Putamen (tissue), 1 donor: ENCODE results near the gene BRI3BP.
"Not testable (repeated sequence)": the region's sequence is repeated elsewhere in the genome, so short reads cannot be mapped to it uniquely, and the experiment has no call there.

Experiments used
- DNase-seq: peaks from one replicate; pipeline ENCODE4 v3.0.0-alpha.2; 2016; ENCODE audit warnings: low spot score

The BRI3BP gene

GRCh38 chr12:125024949-125025563 is 31.6 kb downstream of the BRI3BP start:
- no peak for DNase-seq

DNA sequence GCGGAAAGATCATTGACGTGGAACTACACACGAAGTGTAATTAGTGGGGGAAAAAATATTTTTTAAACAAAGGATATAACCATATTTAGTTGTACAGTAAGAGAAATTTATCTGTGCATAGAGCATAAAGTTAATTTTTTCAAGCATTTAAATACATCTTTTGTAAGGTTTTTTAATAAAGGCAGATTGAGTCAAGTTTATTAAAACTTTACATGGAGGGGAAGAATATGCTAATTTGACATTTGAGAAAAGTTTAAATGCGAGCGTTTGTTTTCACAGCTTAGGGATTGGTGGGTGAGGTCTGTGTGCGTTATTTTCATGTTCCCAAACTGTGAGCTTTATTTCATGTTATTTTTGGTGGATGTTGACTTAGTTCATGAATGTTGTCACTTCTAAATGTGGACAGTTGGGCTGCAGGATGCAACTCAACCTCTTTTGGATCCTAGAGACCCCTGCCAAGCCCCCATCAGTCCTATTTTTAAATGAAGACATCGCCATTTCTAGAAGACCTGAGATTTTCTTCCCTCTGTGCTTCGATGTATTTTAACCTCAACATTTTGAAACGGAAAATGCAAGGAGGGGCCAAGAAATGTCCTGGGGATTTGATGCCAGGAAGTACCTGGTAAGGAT is 32.3 kb downstream of the BRI3BP start:
- DNase-seq: no peak

GRCh38 chr12:125028106-125028505 is 34.7 kb downstream of the BRI3BP start:
- no peak for DNase-seq

- no peak for DNase-seq
Measured at GRCh38 chr12:125029761-125030358, 36.4 kb downstream of the BRI3BP start.

DNA sequence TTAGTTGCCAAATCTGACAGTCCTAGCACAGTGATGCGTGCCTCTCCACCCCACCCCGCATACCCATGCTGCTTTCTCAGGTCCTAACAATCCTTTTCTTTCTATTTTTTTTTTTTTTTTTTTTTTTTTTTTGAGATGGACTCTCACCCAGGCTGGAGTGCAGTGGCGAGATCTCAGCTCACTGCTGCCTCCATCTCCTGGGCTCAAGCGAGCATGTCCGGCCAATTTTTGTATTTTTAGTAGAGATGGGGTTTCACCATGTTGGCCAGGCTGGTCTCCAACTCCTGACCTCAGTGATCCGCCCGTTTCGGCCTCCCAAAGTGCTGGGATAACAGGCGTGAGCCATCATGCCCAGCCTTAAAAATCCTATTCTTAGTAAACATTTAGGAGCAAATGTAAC is 38.0 kb downstream of the BRI3BP start:
- DNase-seq: not testable (repeated sequence)

- no peak for DNase-seq
Measured at GRCh38 chr12:125032466-125033152, 39.2 kb downstream of the BRI3BP start.

DNA sequence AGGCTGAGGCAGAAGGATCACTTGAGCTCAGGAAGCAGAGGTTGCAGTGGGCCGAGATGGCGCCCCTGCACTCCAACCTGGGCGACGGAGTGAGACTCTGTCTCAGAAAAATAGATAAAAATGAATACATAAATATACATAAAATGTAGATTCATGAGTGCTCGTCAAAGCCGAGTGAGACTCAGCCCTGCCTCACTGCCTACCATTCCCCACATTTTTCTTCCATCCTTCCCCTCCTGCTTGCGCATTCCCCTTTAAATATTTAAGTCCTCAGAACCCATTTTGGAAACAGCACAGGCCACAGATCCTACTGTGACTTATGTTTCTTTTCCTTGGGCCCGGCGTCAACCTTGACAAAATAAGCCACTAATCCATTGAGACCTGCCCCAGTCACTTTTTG is 39.8 kb downstream of the BRI3BP start:
- DNase-seq: no peak

DNA sequence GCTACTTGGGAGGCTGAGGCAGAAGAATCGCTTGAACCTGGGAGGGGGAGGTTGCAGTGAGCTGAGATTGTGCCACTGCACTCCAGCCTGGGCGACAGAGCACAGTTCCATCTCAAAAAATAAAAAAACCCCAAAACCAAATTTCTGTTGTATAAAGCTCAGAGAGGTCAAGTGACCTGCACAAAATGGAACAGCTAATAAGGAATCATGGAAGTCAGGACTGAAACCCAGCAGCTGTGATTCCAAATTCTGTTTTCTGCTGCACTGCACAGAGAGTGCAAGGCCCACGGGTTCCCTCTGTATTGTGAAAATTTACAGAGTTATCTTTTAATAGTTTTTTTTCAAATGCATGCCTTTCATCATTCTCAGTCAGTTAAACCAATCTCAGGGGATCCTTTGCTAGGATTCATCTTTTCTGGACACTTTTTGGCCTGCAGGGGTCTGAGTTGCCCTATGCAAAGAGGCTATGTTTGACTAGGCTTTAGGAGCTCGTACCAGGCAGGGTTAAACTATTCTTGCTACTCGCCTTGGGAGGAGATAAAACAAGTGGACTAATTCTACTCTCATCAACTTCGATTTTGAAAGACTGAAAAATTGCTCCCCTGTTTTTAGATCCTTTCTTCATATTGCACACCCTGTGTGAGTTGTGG is 45.7 kb downstream of the BRI3BP start:
- no peak for DNase-seq

DNA sequence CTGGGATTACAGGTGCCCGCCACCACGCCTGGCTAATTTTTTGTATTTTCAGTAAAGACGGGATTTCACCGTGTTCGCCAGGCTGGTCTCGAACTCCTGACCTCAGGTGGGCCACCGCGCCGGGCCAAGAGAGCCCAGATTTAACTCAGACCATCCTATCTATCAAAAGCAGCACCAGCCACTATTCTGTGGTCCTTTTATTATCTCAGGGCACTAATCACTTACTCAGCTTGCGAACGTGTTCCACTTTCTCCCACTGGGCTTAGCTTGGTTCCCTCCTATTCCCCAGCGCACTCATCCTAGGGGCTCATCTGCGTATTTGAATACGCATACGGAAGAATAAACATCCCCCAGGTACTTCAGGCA is 55.6 kb downstream of the BRI3BP start:
- DNase-seq: no peak

- DNase-seq: no peak
Measured at GRCh38 chr12:125050446-125050845, 57.0 kb downstream of the BRI3BP start.

DNA sequence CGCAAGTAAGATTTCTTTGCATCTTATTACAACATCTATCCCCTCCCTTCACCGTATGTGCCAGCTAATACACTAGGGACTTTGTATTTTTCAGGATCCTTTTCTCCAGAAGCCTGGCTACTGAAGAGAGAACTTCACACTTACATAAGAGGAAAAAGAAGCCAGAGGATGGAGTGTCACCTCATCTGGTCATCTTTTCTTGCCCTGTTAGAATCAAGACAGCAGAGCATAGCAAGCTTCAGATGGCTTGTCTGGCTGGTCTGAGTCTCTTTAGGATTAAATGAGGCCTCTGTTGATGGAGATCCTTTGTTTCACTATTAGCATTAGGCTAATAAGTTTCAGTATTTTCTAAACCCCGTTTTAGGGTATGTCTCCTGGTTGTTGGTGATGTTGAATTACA is 57.4 kb downstream of the BRI3BP start:
- no peak for DNase-seq

- DNase-seq: no peak
Measured at GRCh38 chr12:125053821-125054220, 60.4 kb downstream of the BRI3BP start.

DNA sequence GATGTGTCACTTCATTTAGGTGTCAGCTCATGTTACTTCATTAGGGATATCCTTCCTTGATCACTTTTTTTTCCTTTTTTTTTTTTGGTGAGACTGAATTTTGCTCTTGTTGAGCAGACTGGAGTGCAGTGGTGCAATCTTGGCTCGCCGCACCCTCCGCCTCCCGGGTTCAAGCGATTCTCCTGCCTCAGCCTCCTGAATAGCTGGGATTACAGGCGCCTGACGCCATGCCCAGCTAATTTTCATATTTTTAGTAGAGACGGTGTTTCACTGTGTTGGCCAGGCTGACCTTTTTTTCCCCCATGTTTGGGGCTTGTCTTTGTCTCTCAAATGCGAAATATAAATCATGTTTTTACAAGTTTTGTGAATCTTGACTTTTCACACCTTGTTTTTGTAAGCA is 62.1 kb downstream of the BRI3BP start:
- DNase-seq: no peak

DNA sequence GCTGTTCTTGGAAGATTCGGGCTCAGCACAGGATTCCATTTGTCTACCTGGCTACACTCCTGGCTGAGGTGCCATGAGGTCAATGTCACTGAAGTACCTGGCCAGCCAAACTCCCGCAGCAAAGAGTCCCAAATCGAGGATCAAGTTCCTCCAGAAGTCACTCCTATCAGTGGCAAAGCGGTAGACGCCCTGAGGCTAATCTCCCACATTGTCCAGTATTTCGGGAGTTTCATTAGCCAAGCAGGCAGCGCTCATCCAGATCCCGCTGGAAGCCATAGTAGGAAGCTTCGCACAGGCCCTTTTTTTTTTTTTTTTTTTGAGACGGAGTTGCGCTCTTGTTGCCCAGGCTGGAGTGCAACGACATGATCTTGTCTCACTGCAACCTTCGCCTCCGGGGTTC is 62.9 kb downstream of the BRI3BP start:
- DNase-seq: no peak

GRCh38 chr12:125057708-125058107 is 64.3 kb downstream of the BRI3BP start:
- no peak for DNase-seq

GRCh38 chr12:125061229-125061628 is 67.8 kb downstream of the BRI3BP start:
- DNase-seq: no peak

- DNase-seq: not testable (repeated sequence)
Measured at GRCh38 chr12:125063522-125063921, 70.1 kb downstream of the BRI3BP start.

GRCh38 chr12:125064492-125064891 is 71.0 kb downstream of the BRI3BP start:
- DNase-seq: no peak

- peak; percentile 79 for DNase-seq
Measured at GRCh38 chr12:125065021-125065918, 71.8 kb downstream of the BRI3BP start, which contains the start of gene AACS. AACS (plus strand) TSS chr12:125065435; CDS start chr12:125065585, 150 bp downstream.

DNA sequence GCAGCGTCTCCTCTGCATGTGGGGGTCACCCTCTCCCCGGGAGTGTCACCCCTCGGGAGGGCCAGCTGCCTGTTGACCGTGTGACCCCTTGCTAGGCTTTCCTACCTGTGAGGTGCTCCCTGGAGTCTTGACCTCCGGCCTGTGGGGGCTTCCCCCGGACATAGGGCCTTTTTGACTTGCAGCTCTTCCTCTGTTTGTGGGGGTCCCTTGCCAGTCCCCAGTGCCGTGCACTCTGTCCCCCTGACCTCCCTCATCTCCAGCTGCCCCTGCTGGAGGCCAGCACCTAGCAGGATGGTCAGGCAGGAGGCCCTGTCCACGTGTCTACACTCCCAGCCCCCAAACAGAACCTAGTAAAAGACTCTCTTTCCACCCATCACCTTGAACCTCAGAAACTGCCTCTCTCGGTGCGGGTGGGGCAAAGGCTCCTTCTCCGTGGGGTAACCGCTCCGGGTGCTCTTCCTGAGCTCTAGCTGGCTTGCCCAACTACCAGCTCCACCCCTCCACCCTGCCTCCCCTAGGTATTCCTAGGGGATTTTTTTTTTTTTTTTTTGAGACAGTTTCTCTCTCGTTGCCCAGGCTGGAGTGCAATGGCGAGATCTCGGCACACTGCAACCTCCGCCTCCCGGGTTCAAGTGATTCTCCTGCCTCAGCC is 72.6 kb downstream of the BRI3BP start:
- no peak for DNase-seq

GRCh38 chr12:125068391-125068790 is 74.9 kb downstream of the BRI3BP start:
- DNase-seq: no peak
